ENCODE results near the gene PGM5.
A peak's percentile ranks its signal among the peaks of the same experiment; 100 is the strongest.
"Not testable (repeated sequence)": the region's sequence is repeated elsewhere in the genome, so short reads cannot be mapped to it uniquely, and the experiment has no call there.

Gene PGM5

DNA sequence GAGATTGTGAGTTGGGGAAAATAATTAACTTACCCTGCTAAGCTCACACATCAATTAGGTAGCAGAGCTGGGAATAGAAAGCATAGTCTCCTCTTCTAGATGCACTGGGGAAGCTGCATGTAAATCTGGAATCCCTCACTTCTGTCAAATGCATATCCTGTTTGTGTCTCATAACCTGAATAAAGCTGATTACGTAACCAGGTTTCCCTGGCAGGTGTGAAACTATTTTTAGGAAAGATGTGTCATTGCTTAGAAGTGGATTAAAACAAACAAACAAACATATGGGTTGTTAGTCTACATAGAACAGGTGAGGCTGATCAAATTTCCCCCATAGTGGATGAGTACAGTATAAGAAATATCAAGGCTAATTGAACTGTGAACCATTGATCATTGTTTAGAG, 27.5 kb downstream of the PGM5 start:
- not testable (repeated sequence) for DNase-seq

GRCh38 chr9:68389558-68389957, 33.1 kb downstream of the PGM5 start:
- DNase-seq: not testable (repeated sequence)

DNA sequence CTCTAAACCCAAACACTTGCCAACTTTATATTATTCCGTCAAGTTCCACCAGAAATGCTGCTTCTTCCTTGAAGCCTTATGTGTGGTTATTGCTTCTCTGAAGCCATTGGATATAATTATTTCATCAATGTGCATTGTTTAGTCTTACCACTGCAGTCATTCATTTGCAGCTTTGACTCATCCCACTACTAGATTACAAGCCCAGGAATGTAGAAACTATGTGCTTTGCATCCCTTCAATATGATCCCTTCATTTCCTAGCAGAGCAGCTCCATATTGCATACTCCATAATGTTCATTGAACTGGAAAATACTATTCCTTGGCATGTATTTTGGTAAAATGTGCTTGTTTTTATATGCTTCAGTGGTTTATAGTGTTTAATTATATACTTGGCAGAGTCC, 34.3 kb downstream of the PGM5 start:
- not testable (repeated sequence) for DNase-seq

GRCh38 chr9:68396411-68397094, 40.1 kb downstream of the PGM5 start:
- DNase-seq: not testable (repeated sequence)

GRCh38 chr9:68397095-68397423, 40.6 kb downstream of the PGM5 start:
- DNase-seq: not testable (repeated sequence)

DNA sequence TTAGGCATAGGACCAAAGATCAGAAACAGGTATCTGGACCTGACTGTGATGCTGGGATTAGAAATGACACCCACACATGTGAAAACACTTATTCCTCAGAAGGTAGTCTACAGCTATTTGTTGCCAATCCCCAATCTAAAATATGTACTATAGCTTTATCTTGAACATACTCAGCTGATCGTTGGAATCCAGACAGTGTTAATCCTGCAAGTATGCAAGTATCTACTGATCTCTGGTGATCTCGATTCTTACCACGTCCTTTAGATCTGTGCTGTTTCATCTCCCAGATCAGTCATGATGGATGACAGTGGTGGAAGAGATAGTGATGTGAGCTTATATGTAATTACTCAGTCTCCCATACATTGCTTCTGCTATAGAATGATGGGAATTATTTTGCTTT, 41.4 kb downstream of the PGM5 start:
- DNase-seq: not testable (repeated sequence)

DNA sequence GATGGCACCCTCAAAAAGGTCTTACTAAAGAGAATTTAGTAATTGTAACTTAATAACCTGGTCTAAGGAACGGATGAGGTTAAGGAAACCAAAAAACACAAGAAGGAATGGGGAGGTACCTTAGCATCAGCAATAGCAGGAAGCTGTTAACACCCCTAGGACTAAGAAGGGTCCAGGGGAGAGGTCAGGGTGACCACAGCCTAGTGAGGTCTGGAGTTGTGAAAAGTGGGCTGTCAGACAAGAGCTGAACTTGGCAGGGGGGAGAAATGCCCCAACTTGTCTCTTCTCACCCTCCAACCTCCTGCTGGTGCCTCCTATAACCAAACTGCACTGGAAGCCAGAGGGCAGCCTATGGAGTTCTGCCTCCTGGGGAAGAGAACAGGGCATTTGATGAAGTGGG, 41.9 kb downstream of the PGM5 start:
- not testable (repeated sequence) for DNase-seq

DNA sequence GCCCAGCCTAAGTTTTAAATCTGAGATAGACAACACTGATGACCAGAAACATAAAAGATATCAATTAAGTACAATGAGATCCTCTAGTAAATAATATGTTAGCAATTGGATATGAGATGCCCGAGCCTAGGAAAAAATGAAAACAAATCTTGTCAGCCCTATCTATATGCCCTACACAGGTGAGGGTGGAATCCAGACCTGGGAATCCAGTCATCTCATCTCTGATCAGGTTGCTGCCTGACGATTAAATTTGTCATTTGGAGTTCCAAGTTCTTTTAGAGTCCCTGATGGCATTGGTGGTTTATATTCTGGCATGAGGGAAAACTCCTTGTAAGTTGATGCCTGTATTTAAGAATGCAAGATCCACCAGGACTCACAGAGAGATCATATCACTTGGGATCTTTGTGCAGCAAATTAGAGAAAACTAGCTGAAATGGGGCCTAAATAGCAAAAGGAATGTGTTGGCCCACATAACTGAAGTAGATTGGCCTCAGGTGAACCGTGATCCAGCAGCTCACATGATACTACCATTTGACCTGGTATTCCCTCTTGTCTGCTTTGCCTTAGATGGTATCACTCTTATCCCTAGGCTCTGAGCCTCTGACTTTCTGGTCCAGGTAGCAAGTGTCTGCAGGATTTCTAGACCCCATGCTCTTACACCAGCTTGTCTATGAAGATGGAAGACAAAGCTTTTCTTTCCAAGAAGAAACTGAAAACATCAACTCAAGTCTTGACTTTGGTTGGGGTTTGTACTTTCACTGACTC, 48.2 kb downstream of the PGM5 start:
- not testable (repeated sequence) for DNase-seq

- not testable (repeated sequence) for DNase-seq
Measured at GRCh38 chr9:68411865-68412264, 55.5 kb downstream of the PGM5 start.

DNA sequence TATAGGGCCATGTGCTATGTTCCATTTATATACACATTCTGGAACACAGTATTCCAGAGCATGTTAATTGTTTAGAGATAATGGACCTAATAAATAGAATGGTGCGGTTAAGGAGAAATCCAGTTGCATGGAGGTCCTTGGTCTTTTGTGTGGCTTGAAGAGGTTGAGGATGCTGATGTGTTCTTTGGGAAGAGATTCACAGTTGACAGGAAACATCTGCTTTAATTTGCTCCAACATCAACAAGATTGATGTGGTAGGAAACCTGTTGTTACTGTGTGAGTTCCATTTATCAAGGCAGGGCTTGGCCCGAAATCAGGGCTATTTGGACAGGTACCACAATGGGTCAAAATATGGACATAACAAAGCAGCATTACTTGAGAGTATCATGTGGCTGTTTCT, 56.3 kb downstream of the PGM5 start:
- DNase-seq: not testable (repeated sequence)

- not testable (repeated sequence) for DNase-seq
Measured at GRCh38 chr9:68415065-68415464, 58.7 kb downstream of the PGM5 start.

DNA sequence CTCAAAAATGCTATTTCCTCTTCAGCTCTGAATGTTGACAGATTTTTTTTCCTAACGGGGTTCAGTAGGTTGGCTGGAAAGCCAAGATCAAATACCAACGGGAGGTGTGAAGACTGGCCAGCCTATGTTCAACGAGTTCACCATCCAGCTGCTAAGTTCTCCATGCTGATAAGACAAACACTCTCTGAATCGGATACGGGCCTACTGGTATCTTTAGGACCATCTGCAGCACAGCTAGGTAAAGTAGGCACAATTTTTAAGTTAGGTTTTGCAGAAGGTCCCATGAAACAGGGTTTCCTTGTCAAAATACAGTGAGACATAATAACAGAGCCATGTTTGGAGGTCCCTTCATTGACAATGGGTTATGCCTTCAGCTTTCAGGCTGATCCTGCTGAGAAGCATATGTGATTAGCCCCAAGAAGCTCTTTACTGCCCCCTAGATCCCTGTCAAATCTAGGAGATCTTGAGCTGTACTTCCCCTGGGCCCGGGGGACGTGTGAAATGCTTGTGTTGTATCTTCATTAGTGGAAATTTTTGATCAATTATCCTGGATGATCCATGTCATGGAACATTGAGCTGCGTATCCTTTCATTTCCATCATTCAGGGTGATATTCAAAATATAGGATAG, 60.6 kb downstream of the PGM5 start:
- DNase-seq: no peak

DNA sequence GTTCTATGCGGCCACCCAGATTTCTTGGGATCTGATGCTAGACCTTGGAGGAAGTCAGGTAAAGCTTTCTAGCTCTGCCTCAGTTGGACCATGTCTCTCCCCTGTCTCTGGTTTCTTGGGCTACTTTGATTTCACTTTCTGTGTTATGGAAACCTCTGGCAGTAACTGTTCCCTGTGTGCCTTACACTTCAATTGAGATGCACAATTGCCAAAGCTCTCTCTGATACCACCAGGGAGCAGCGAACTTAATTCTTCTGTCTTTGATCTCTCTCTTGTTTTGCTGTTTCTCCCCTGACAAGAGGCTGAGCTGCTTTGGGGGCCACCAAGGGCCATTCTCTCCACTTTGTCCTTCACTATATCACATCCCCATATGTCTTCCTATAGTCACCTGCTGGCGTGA, 61.4 kb downstream of the PGM5 start:
- DNase-seq: no peak

- no peak for DNase-seq
Measured at GRCh38 chr9:68418259-68418845, 61.9 kb downstream of the PGM5 start.

DNA sequence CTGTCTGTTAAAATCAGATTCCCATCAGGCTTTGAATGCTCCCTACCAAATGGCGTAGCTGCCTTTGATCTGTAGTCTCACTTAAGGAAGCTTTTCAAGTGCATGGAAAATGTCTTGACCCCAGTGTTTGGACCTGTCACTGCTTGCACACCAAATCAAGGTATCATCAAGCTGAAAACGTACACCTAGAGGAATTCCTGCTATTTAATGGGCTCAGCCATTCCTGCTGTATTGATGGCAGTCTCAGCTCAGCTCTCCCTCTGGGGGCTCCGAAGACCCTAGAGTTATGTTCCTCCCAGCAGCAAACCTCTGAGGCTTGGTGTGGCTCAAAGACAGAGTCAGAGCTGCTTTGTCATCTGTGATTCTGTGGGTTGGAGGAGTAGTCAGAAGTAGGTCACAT, 63.5 kb downstream of the PGM5 start:
- DNase-seq: no peak

DNA sequence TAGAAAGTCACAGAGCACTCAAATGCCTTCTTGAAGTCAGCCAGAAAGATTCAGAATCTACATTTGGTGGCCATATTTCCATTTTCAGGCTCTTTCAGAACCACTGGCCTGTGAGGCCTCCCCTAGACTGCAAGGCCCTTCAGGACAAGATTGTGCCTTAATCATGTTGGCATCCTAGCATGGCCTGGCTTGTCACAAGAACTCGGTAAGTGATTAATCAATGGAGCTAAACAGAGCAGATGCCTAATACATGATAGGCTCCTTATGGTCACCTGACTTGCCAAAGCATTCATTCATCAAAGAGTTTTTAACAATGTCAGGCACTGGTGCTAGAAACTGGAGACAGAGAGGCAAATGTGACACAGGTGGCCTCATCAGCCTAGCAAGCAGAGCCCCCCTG, 70.3 kb downstream of the PGM5 start:
- DNase-seq: no peak

GRCh38 chr9:68427216-68427977, 71.0 kb downstream of the PGM5 start:
- no peak for DNase-seq

DNA sequence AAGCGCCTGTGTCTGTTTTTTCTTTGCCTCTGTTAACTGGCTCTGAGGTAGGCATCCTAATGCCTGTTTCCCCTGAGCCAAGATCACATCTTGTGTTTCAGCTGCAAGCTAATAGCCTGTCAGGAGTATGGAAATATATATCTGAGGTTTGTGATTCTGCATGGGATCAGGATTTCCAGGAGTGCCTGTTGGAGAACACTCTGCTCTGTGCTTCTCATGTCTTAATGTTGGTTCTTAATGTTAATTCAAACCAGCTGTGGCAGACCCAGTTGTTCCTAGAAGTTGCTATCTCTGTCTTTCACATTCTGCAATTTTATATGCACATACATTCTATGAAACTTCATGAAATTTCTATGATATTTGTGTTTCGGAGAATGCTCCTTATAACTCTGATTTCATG, 72.1 kb downstream of the PGM5 start:
- DNase-seq: no peak

GRCh38 chr9:68429631-68430030, 73.2 kb downstream of the PGM5 start:
- DNase-seq: no peak

DNA sequence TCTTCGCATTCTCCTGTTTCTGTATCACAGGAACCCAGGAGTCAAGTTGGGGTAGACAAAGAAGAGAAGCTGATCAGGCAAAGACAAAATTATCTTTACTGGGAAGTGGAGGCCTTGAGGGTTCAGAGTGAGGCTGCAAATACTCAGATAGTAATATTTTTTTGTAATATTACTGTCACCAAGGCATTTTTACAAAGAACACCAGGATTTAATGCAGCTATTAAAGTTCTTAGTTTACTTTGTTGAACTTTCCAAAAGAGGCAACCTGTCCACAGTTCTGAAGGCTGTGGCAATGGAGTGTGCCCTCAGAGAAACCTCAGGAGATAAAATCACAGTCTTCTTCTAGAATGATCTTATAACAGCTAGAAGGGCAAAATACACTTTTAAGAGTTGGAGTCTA, 74.9 kb downstream of the PGM5 start:
- DNase-seq: no peak

DNA sequence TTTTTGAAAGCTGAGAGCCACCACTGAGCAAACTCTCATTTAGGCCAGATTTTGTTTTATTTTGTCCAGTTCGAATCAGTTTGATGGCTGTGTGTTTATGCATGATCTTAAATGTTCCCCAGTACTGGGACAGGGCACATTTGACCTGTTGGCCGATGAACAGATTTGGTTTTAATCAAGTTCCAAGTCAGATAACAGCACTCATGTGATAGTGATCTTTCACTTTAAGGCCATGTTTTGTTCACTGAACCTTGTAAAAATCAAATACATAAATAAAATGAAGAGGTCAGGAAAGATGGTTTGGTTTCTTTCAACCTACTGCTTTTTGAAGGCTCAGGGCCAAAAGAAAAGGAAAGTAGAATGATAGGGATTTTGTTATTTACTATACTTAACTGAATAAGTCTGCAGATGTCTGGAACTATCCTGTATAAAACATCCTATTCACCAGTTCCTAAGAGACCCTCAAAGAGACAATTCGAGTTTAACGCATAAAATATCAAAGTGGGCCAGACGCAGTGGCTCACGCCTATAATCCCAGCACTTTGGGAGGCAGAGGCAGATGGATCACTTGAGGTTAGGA, 77.2 kb downstream of the PGM5 start:
- DNase-seq: no peak

GRCh38 chr9:68437785-68438184, 81.4 kb downstream of the PGM5 start:
- DNase-seq: peak; percentile 2

GRCh38 chr9:68443624-68444023, 87.2 kb downstream of the PGM5 start:
- DNase-seq: peak; percentile 8
